Hippocampal formation (tissue), 2 donors: ENCODE data around the gene CD47.

Experiments used
- DNase-seq, 2 donors: peaks; one replicate each; lab custom pipeline; 2025; lab: John Stamatoyannopoulos, UW

Gene CD47

GRCh38 chr3:108090701-108091497, at the start of gene CD47:
Gene CD47 (minus strand): TSS chr3:108091031. CDS start chr3:108090908, 123 bp downstream.
- DNase-seq = peak; percentile 84 to 90

GRCh38 chr3:108137460-108137814, 46.6 kb upstream of the CD47 start:
- DNase-seq = no peak

- DNase-seq = no peak
These were observed 46.0 kb upstream of the CD47 start for GRCh38 chr3:108136561-108137459.

- no peak for DNase-seq
These were observed 43.7 kb upstream of the CD47 start for GRCh38 chr3:108134555-108134880.

- no peak for DNase-seq
These were observed 43.2 kb upstream of the CD47 start for GRCh38 chr3:108133858-108134554.

- DNase-seq = no peak
These were observed 42.2 kb upstream of the CD47 start for GRCh38 chr3:108133048-108133369.

GRCh38 chr3:108131475-108132134, 40.8 kb upstream of the CD47 start:
- DNase-seq = no peak

- no peak for DNase-seq
These were observed 40.1 kb upstream of the CD47 start for GRCh38 chr3:108130701-108131474.

- DNase-seq = no peak
These were observed 39.4 kb upstream of the CD47 start for GRCh38 chr3:108130236-108130635.

GRCh38 chr3:108127301-108127988, 36.6 kb upstream of the CD47 start:
- DNase-seq = no peak

- no peak for DNase-seq
These were observed 35.5 kb upstream of the CD47 start for GRCh38 chr3:108126348-108126747.

GRCh38 chr3:108125550-108126071, 34.8 kb upstream of the CD47 start:
- DNase-seq = no peak

GRCh38 chr3:108125153-108125543, 34.3 kb upstream of the CD47 start:
- no peak for DNase-seq

GRCh38 chr3:108124337-108125152, 33.7 kb upstream of the CD47 start:
- DNase-seq = peak in 1 of 2 donors; percentile 29

- no peak for DNase-seq
These were observed 32.5 kb upstream of the CD47 start for GRCh38 chr3:108123326-108123725.

- no peak for DNase-seq
These were observed 31.4 kb upstream of the CD47 start for GRCh38 chr3:108122276-108122675.

GRCh38 chr3:108119398-108120104, 28.7 kb upstream of the CD47 start:
- DNase-seq = no peak

- DNase-seq = no peak
These were observed 27.4 kb upstream of the CD47 start for GRCh38 chr3:108118038-108118768.
